H1 (cell line): ENCODE data around the gene GGN. TPM values are rescaled to one million over a fixed set of nuclear protein-coding genes. Genes with fewer than 3 reads are reported as not detected.
"Not testable (repeated sequence)": the region's sequence is repeated elsewhere in the genome, so short reads cannot be mapped to it uniquely, and the experiment has no call there.

Source experiments
- CTCF ChIA-PET: fragments of 300-600 bp; sonication (Branson Sonifier 250); formaldehyde crosslinking; loops from one replicate; lab custom pipeline; 2021; ENCODE audit not compliant: partially characterized antibody; lab: Charles Lee
- POLR2A ChIA-PET: fragments of 300-600 bp; sonication (Branson Sonifier 250); formaldehyde crosslinking; loops from one replicate; lab custom pipeline; 2021; ENCODE audit warnings: inconsistent platforms; ENCODE audit not compliant: partially characterized antibody; lab: Charles Lee
- DNase-seq, 2 experiments: peaks; one replicate each; pipeline versions ENCODE4 v3.0.0 to v3.0.0-alpha.2; 2010 to 2022; ENCODE audit warnings: low spot score in 2 of 2, low read depth in 1 of 2, mixed read lengths in 1 of 2
- FAIRE-seq: peaks from 2 replicates; lab custom pipeline; 2011; peaks lifted over from hg19 to GRCh38; lab: Jason Lieb, UNC
- H2AFZ ChIP-seq: 2 replicates; pipeline ENCODE4 v1.8.1; 2012; ENCODE audit warnings: low read length, inconsistent platforms
- H2AK5ac ChIP-seq: 2 replicates; pipeline ENCODE4 v1.6.1; 2013; ENCODE audit warnings: low read depth, low read length
- H2BK120ac ChIP-seq: replicated peaks from 2 replicates; pipeline ENCODE3; 2013; ENCODE audit warnings: low read depth, low read length, inconsistent platforms
- H2BK12ac ChIP-seq: 2 replicates; pipeline ENCODE4 v1.6.1; 2013; ENCODE audit warnings: low read depth, low read length
- H2BK15ac ChIP-seq: 2 replicates; pipeline ENCODE4 v1.6.1; 2013; ENCODE audit warnings: low read length
- H2BK20ac ChIP-seq: 2 replicates; pipeline ENCODE4 v1.6.1; 2013; ENCODE audit warnings: low read length
- H2BK5ac ChIP-seq: 2 replicates; pipeline ENCODE4 v1.6.1; 2013; ENCODE audit warnings: low read depth, low read length
- H3K14ac ChIP-seq: 2 replicates; pipeline ENCODE4 v1.6.1; 2013; ENCODE audit warnings: inconsistent platforms; ENCODE audit not compliant: insufficient read length
- H3K18ac ChIP-seq: 2 replicates; pipeline ENCODE4 v1.6.1; 2013; ENCODE audit warnings: low read length; ENCODE audit errors: extremely low read depth
- H3K23ac ChIP-seq: 2 replicates; pipeline ENCODE4 v1.6.1; 2013; ENCODE audit warnings: inconsistent platforms; ENCODE audit not compliant: insufficient read length
- H3K23me2 ChIP-seq: 2 replicates; pipeline ENCODE4 v1.6.1; 2013; ENCODE audit warnings: low read depth, low read length
- H3K27ac ChIP-seq: 2 replicates; pipeline ENCODE4 v1.6.1; 2011; ENCODE audit warnings: low read depth, low read length, inconsistent platforms
- H3K27me3 ChIP-seq, 4 experiments: replicated peaks in 1 of 4; 1 replicate in 1 of 4; 2 replicates in 3 of 4; pipeline versions ENCODE4 v1.6.1 to v1.8.1; 2011 to 2013; ENCODE audit warnings: low read length in 3 of 4, mild to moderate bottlenecking in 3 of 4, inconsistent platforms in 2 of 4, mixed read lengths in 2 of 4, moderate library complexity in 1 of 4; ENCODE audit not compliant: control insufficient read depth in 3 of 4, insufficient read depth in 3 of 4; ENCODE audit errors: extremely low read depth in 1 of 4
- H3K36me3 ChIP-seq, 4 experiments: 2 replicates each; pipeline versions ENCODE4 v1.6.1 to v1.8.1; 2011 to 2013; ENCODE audit warnings: mild to moderate bottlenecking in 4 of 4, low read length in 3 of 4, moderate library complexity in 2 of 4, control low read depth in 1 of 4, inconsistent platforms in 1 of 4; ENCODE audit not compliant: insufficient read depth in 4 of 4, control insufficient read depth in 2 of 4
- H3K4ac ChIP-seq: replicated peaks from 2 replicates; pipeline ENCODE3; 2013; ENCODE audit warnings: low read length, low read depth, mixed read lengths, inconsistent platforms; ENCODE audit not compliant: insufficient read length
- H3K4me1 ChIP-seq, 4 experiments: replicated peaks in 1 of 4; 1 replicate in 1 of 4; 2 replicates in 3 of 4; pipeline versions ENCODE4 v1.6.1 to v1.8.1; 2011 to 2013; ENCODE audit warnings: low read length in 3 of 4, inconsistent platforms in 2 of 4, mixed read lengths in 1 of 4; ENCODE audit not compliant: insufficient read depth in 4 of 4, control insufficient read depth in 3 of 4
- H3K4me2 ChIP-seq, 2 experiments: 2 replicates each; pipeline versions ENCODE4 v1.6.1 to v1.8.1; 2011 to 2013; ENCODE audit warnings: low read depth in 2 of 2, low read length in 2 of 2, control low read depth in 1 of 2, inconsistent platforms in 1 of 2, mild to moderate bottlenecking in 1 of 2; ENCODE audit not compliant: insufficient read depth in 1 of 2
- H3K4me3 ChIP-seq, 4 experiments: fragments of 200-600, 300-600 bp in 1 of 4; sonication (generic), shearing (Covaris generic), sonication (Bioruptor Twin) in 1 of 4; 2 replicates each; pipeline versions ENCODE4 v1.5.1 to v1.8.1; 2011 to 2016; ENCODE audit warnings: low read length in 4 of 4, low read depth in 3 of 4, control low read depth in 2 of 4, inconsistent platforms in 2 of 4, mild to moderate bottlenecking in 2 of 4, mixed read lengths in 1 of 4, moderate library complexity in 1 of 4; ENCODE audit not compliant: insufficient read depth in 2 of 4; ENCODE audit errors: extremely low read depth in 1 of 4
- H3K56ac ChIP-seq: replicated peaks from 2 replicates; pipeline ENCODE3; 2013; ENCODE audit warnings: low read depth, mild to moderate bottlenecking, mixed read lengths, low read length, inconsistent platforms; ENCODE audit not compliant: insufficient read length
- H3K79me1 ChIP-seq: 2 replicates; pipeline ENCODE4 v1.6.1; 2013; ENCODE audit warnings: low read depth, low read length, control low read depth
- H3K79me2 ChIP-seq, 2 experiments: 2 replicates each; pipeline versions ENCODE4 v1.6.1 to v1.8.1; 2012 to 2013; ENCODE audit warnings: low read length in 2 of 2, mild to moderate bottlenecking in 2 of 2, inconsistent platforms in 1 of 2; ENCODE audit not compliant: insufficient read depth in 2 of 2, control insufficient read depth in 1 of 2
- H3K9ac ChIP-seq, 4 experiments: replicated peaks in 1 of 4; 1 replicate in 1 of 4; 2 replicates in 3 of 4; pipeline versions ENCODE4 v1.6.1 to v1.8.1; 2011 to 2013; ENCODE audit warnings: low read depth in 3 of 4, low read length in 3 of 4, control low read depth in 2 of 4, mild to moderate bottlenecking in 2 of 4, moderate library complexity in 2 of 4, inconsistent platforms in 1 of 4; ENCODE audit errors: extremely low read depth in 1 of 4
- H3K9me3 ChIP-seq, 2 experiments: 2 replicates each; pipeline versions ENCODE4 v1.6.1 to v1.8.1; 2012 to 2013; ENCODE audit warnings: mild to moderate bottlenecking in 2 of 2, moderate library complexity in 2 of 2, control low read depth in 1 of 2, inconsistent platforms in 1 of 2, low read depth in 1 of 2, low read length in 1 of 2, mixed read lengths in 1 of 2; ENCODE audit not compliant: insufficient read depth in 2 of 2
- H4K20me1 ChIP-seq, 2 experiments: replicated peaks in 1 of 2; 2 replicates each; pipeline versions ENCODE3 to v1.8.1; 2011 to 2013; ENCODE audit warnings: inconsistent platforms in 2 of 2, low read length in 2 of 2, mild to moderate bottlenecking in 1 of 2; ENCODE audit not compliant: insufficient read depth in 2 of 2, control insufficient read depth in 1 of 2
- H4K5ac ChIP-seq: 2 replicates; pipeline ENCODE4 v1.6.1; 2013; ENCODE audit warnings: low read length, low read depth, mixed read lengths, inconsistent platforms; ENCODE audit not compliant: insufficient read length
- H4K8ac ChIP-seq: 2 replicates; pipeline ENCODE4 v1.8.0; 2013; ENCODE audit warnings: mild to moderate bottlenecking, moderate library complexity, low read length, inconsistent platforms; ENCODE audit not compliant: insufficient read depth; ENCODE audit errors: extremely low read depth
- H4K91ac ChIP-seq: replicated peaks from 2 replicates; pipeline ENCODE3; 2013; ENCODE audit warnings: low read length, mixed read lengths, inconsistent platforms; ENCODE audit not compliant: insufficient read length
- WGBS, 2 experiments: shearing (Covaris generic) in 1 of 2; methylation state at CpG; one replicate each; pipeline versions ENCODE4 v1.1.6 to v1.1.7; 2013 to 2015; ENCODE audit warnings: low lambda C conversion rate in 2 of 2, mixed read lengths in 2 of 2, inconsistent platforms in 1 of 2, low coverage in 1 of 2, missing lambda C conversion rate in 1 of 2; ENCODE audit not compliant: insufficient replicate concordance in 2 of 2, insufficient coverage in 1 of 2, insufficient read length in 1 of 2; ENCODE audit errors: extremely low coverage in 1 of 2, missing lambda C conversion rate in 1 of 2; 5-methylcytosine and 5-hydroxymethylcytosine counted together
- polyA plus RNA-seq, 7 experiments: library from polyadenylated mRNA; depleted of rRNA in 3 of 7; stranded (reverse) in 5 of 7; unstranded in 2 of 7; fragments of >200 nt in 5 of 7; fragments of 200-250 nt in 2 of 7; gene quantifications; 1 replicate in 5 of 7; 2 replicates in 1 of 7; 4 replicates in 1 of 7; pipeline versions ENCODE4 v1.2.1 to v1.2.3, GENCODE V29; 2011 to 2013; ENCODE audit warnings: missing spikeins in 2 of 7, mixed read lengths in 2 of 7
- total RNA-seq: library from RNA; stranded (reverse); fragmentation: NEBNext Ultra II Directional; extraction: Animal tissue kit (Norgen Biotek cat#: 25700); gene quantifications from 2 replicates; pipeline ENCODE4 v1.2.1, GENCODE V29; 2021

Gene GGN
- total and polyA plus RNA-seq, 2 of the 8 experiments (the other 6 are each of a cell fraction or from before 2014, with no cell fraction given): 0.47 to 1.2 TPM

DNA sequence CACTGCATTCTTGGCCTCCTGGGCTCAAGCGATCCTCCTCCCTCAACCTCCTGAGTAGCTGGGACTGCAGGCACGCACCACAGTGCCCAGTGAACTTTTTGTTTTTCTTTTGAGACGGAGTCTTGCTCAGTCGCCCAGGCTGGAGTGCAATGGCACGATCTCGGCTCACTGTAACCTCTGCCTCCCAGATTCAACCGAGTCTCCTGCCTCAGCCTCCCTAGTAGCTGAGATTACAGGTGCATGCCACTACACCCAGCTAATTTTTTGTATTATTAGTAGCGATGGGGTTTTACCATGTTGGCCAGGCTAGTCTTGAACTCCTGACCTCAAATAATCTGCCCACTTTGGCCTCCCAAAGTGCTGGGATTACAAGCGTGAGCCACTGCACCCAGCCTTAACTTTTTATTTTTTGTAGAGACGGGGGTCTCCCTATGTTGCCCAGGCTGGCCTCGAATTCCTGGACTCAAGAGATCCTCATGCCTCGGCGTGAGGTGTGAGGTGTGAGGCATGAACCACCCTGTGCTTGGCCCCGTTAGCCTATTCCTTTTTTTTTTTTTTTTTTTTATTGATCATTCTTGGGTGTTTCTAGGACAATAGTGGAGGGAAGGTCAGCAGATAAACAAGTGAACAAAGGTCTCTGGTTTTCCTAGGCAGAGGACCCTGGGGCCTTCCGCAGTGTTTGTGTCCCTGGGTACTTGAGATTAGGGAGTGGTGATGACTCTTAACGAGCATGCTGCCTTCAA is 24.7 kb downstream of the GGN start:
- H3K79me2 ChIP-seq, H2BK15ac ChIP-seq, H3K79me1 ChIP-seq, H3K9me3 ChIP-seq, H3K56ac ChIP-seq, DNase-seq, H3K4ac ChIP-seq, H3K9ac ChIP-seq, H2BK12ac ChIP-seq, H3K18ac ChIP-seq, H3K23me2 ChIP-seq, H2AFZ ChIP-seq, H3K36me3 ChIP-seq, H4K8ac ChIP-seq, H2BK20ac ChIP-seq, H4K20me1 ChIP-seq, H3K14ac ChIP-seq, H2BK120ac ChIP-seq, H4K91ac ChIP-seq, H3K27ac ChIP-seq, FAIRE-seq, H2AK5ac ChIP-seq, H3K23ac ChIP-seq, H3K4me1 ChIP-seq, H2BK5ac ChIP-seq, H4K5ac ChIP-seq: not testable (repeated sequence)
- WGBS, 2 experiments: 78% methylated on average over 13 of the region's 16 CpGs; no CpG with 5 or more reads in 1 of the 2 experiments
- ChIA-PET POLR2A (interaction anchor here (1.1 to 2.8 kb wide), 4 partner anchors 11 to 58 kb away, joined by 3 to 9 read pairs (median 4); no protein-coding TSS in a partner anchor), CTCF (interaction anchor here (1.5 to 1.8 kb wide), 2 partner anchors 21 to 119 kb away, joined by 3 to 5 read pairs; no protein-coding TSS in a partner anchor)
- peaks cover 4 to 24% (median 19%) of the 10 kb centered on the region in 4 experiments for H3K27me3 ChIP-seq
- H3K4me2 ChIP-seq: peak overlapping the region; percentile 71 to 76
- peak overlapping the region; percentile 56 to 70 (median 60); a peak in 7 of 8 replicates for H3K4me3 ChIP-seq
